ENCODE measurements around the gene FIP1L1. TPM values are rescaled to one million over a fixed set of nuclear protein-coding genes. Genes with fewer than 3 reads are reported as not detected.

Gene FIP1L1
- total and polyA plus RNA-seq, 9 of the 15 experiments (the other 6 are each of a cell fraction or from before 2014, with no cell fraction given) = 34.6 to 137 (median 72.0) TPM

DNA sequence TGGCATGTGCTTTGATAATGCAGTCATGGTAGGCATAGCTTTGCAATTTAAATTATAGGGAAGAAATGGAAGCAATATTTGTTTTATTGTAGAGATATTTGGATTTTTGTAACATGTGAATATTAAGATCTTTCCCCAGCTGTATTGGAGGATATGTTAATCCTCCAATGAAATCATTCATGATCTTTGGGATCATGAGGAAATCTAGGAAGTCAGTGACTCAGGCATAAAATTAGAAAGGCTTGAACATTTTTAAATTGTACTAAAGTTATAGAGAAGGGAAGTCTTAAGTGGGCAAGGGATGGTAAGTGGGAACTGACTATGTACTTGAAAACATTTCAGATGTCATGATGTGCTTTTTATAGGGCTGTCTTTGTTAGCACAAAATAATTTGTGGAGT lies 46.8 kb downstream of the FIP1L1 start:
- in situ Hi-C loops (cut with MboI) (no loop called here), intact Hi-C loops (cut with micrococcal nuclease) (no loop called here)
- Histone ChIP-seq H3K27ac (ENCODE audit: extremely low read depth, low read depth, low read length) (no peak overlapping the region), H3K4me3 (no peak overlapping the region), H3K4me2 (ENCODE audit: insufficient read depth, low read length) (no peak overlapping the region), H3K9ac (ENCODE audit: insufficient read depth in 1 of 2, low read depth in 2 of 2, low read length in 2 of 2) (no peak overlapping the region), H2AFZ (ENCODE audit: low read depth, low read length) (no peak overlapping the region), H3K9me1 (ENCODE audit: control insufficient read depth, insufficient read depth, low read length) (no peaks in the 10 kb centered on the region), H3K36me3 (ENCODE audit: control insufficient read depth, insufficient read depth, low read length) (peaks cover 33% of the 10 kb centered on the region; the same call in 2 of the 3 replicates), H3K4me1 (replicated peaks in 1 of 2; ENCODE audit: control insufficient read depth in 2 of 2, insufficient read depth in 2 of 2, low read length in 2 of 2) (no peaks in the 10 kb centered on the region), H3K27me3 (ENCODE audit: control insufficient read depth in 2 of 2, insufficient read depth in 2 of 2, low read length in 2 of 2) (no peaks in the 10 kb centered on the region), H3K9me3 (replicated peaks; ENCODE audit: control insufficient read depth, insufficient read depth, low read depth, low read length) (no peaks in the 10 kb centered on the region), H3K79me2 (ENCODE audit: control insufficient read depth, insufficient read depth, low read length) (no peaks in the 10 kb centered on the region; the same call in 2 of the 3 replicates), H4K20me1 (replicated peaks; ENCODE audit: control insufficient read depth, insufficient read depth, low read length) (no peaks in the 10 kb centered on the region)
- CTCF ChIA-PET (ENCODE audit: low intra/inter-chr PET ratio) = no interaction called here
- no TSS peak for BruUV-seq (replicated peaks)
- POLR2A ChIA-PET = no interaction called here
- DNase-seq (ENCODE audit: extremely low read depth in 1 of 4, low spot score in 3 of 4) (no peak), ATAC-seq (no peak), FAIRE-seq (no peak)
- no peak for TF ChIP-seq ZBTB5 (IDR thresholded peaks at IDR 0.05)
- TF ChIP-seq SMARCB1 (IDR thresholded peaks at IDR 0.05; ENCODE audit: insufficient read length, low read depth) = no peak
- TF ChIP-seq, protein P1, sequence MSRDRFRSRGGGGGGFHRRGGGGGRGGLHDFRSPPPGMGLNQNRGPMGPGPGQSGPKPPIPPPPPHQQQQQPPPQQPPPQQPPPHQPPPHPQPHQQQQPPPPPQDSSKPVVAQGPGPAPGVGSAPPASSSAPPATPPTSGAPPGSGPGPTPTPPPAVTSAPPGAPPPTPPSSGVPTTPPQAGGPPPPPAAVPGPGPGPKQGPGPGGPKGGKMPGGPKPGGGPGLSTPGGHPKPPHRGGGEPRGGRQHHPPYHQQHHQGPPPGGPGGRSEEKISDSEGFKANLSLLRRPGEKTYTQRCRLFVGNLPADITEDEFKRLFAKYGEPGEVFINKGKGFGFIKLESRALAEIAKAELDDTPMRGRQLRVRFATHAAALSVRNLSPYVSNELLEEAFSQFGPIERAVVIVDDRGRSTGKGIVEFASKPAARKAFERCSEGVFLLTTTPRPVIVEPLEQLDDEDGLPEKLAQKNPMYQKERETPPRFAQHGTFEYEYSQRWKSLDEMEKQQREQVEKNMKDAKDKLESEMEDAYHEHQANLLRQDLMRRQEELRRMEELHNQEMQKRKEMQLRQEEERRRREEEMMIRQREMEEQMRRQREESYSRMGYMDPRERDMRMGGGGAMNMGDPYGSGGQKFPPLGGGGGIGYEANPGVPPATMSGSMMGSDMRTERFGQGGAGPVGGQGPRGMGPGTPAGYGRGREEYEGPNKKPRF (IDR thresholded peaks at IDR 0.05; ENCODE audit: low read depth, low read length) = no peak
- TF ChIP-seq DMBX1 (CRISPR knock-in tag; IDR thresholded peaks at IDR 0.05; ENCODE audit: borderline replicate concordance) = no peak
- no peak for TF ChIP-seq ZNF280B (CRISPR knock-in tag; IDR thresholded peaks at IDR 0.05)
- TF ChIP-seq ZBTB9 (CRISPR knock-in tag; IDR thresholded peaks at IDR 0.05) = no peak
- TF ChIP-seq SNRNP70 (optimal IDR thresholded peaks at IDR 0.05; ENCODE audit: low read depth, low read length) = no peak
- no peak for TF ChIP-seq ATF1 (CRISPR knock-in tag; IDR thresholded peaks at IDR 0.05)
- TF ChIP-seq ATF1 (tag; IDR thresholded peaks at IDR 0.05) = no peak
- TF ChIP-seq ZNF121 (CRISPR knock-in tag; conservative IDR thresholded peaks at IDR 0.05) = no peak
- no peak for TF ChIP-seq TCFL5 (CRISPR knock-in tag; conservative IDR thresholded peaks at IDR 0.05)
- no peak for TF ChIP-seq TSHZ1 (CRISPR knock-in tag; IDR thresholded peaks at IDR 0.05)
- no peak for TF ChIP-seq ILK (tag; IDR thresholded peaks at IDR 0.05; ENCODE audit: borderline replicate concordance, low read depth)

All from K562 (cell line).